HAP-1 (cell line): ENCODE results near the gene TFCP2L1.

Experiments
- DNase-seq, 2 experiments: peaks; one replicate each; pipeline ENCODE4 v3.0.0-alpha.2; 2016 to 2020; ENCODE audit warnings: low spot score in 2 of 2
- H3K27me3 ChIP-seq: fragments of 250-450 bp; sonication (Bioruptor Pico); 2 replicates; pipeline ENCODE4 v1.5.1; 2020; ENCODE audit warnings: low read depth, mild to moderate bottlenecking, moderate library complexity
- H3K36me3 ChIP-seq: fragments of 250-450 bp; sonication (Bioruptor Pico); replicated peaks from 2 replicates; pipeline ENCODE4 v1.5.1; 2020; ENCODE audit warnings: mild to moderate bottlenecking
- H3K4me1 ChIP-seq: fragments of 250-450 bp; sonication (Bioruptor Pico); 2 replicates; pipeline ENCODE4 v1.5.1; 2020; ENCODE audit warnings: mild to moderate bottlenecking
- H3K4me3 ChIP-seq: fragments of 250-450 bp; sonication (Bioruptor Pico); 2 replicates; pipeline ENCODE4 v1.5.1; 2020; ENCODE audit warnings: mild to moderate bottlenecking, moderate library complexity
- H3K9me3 ChIP-seq: fragments of 250-450 bp; sonication (Bioruptor Pico); 2 replicates; pipeline ENCODE4 v1.5.1; 2020; ENCODE audit warnings: mild to moderate bottlenecking, moderate library complexity
- in situ Hi-C: fragments of 300-500 bp; cut with MboI; formaldehyde crosslinking; loops from 3 replicates; pipeline ENCODE4 v1.14.3; 2020; ENCODE audit warnings: low sequenced_read_pairs, inconsistent platforms, mixed read lengths

The TFCP2L1 gene

DNA sequence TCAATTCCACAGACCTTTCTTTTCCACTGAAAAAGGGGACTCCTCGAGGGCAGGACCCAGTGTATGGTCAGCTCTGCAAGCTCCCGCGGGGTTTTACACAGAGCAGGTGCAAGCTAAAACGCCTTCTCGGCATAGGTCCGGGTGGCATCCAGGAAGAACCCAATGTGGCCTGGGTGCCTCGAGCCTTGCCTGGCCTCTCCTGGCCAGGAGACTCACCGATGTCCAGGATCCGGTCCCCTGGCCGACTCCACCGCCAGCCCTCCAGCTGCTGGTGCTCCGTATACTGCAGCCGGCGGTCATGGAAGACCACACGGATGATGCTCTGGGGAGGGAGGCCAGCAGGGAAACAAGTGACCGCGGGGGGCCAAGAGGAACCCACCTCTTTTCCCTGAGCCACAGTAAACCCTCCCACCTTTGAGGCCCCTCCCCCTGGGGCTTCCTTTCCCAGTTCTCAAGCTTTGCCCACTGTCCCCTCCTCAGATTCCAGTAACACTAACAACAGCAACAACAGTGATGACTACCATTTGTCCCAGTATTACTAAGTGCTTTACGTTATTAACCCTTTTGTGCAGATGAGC is 36.1 kb downstream of the TFCP2L1 start:
- in situ Hi-C loops, result no loop called here
- no peaks in the 10 kb centered on the region for H3K4me1 ChIP-seq
- H3K4me3 ChIP-seq, result no peak overlapping the region
- no peaks in the 10 kb centered on the region for H3K9me3 ChIP-seq
- no peaks in the 10 kb centered on the region for H3K27me3 ChIP-seq
- no peak for DNase-seq
- no peaks in the 10 kb centered on the region for H3K36me3 ChIP-seq

DNA sequence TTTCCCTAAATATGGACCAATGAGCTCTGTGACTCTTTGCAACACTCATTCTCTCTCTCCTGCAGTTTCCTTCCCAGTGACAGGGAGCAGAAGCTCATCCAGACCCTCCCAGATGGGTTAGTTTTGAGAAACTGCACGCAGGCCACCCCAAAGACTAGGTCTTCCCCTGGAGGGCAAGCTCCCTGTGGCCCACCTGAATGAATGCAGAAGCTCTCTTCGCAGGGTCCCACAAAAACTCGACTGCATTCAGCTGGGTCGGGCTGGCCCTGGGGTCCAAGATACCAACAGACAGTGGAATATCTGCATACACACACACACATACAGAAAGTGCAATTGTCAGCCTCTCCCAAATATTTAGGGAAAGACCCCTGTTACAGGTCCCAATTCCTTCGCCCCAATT is 37.0 kb downstream of the TFCP2L1 start:
- no peaks in the 10 kb centered on the region for H3K4me1 ChIP-seq
- no peaks in the 10 kb centered on the region for H3K9me3 ChIP-seq
- in situ Hi-C loops, result no loop called here
- H3K4me3 ChIP-seq, result no peak overlapping the region
- DNase-seq, result no peak
- H3K27me3 ChIP-seq, result no peaks in the 10 kb centered on the region
- H3K36me3 ChIP-seq, result no peaks in the 10 kb centered on the region

DNA sequence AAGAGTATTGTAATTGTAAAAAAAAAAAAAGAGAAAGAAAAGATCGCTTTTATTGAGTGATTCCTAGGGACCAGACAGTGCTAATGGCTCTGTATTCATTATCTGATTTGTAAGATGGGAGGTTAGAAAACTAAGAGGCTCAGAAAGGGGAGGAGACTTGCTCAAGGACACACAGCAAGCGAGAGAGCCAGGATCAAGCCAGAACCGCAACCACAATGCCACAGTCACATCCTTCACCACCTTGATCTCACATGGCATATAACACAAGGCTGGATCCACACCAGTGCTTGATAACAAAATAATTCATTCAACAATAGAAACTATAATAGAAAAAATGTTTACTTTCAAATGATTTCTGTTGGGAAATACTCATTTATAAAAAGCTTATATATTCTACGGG is 37.5 kb downstream of the TFCP2L1 start:
- H3K9me3 ChIP-seq, result no peaks in the 10 kb centered on the region
- DNase-seq, result no peak
- no peaks in the 10 kb centered on the region for H3K36me3 ChIP-seq
- H3K4me3 ChIP-seq, result no peak overlapping the region
- H3K4me1 ChIP-seq, result no peaks in the 10 kb centered on the region
- in situ Hi-C loops, result no loop called here
- H3K27me3 ChIP-seq, result no peaks in the 10 kb centered on the region

GRCh38 chr2:121246704-121247255 is 38.2 kb downstream of the TFCP2L1 start:
- H3K4me3 ChIP-seq, result no peak overlapping the region
- H3K36me3 ChIP-seq, result no peaks in the 10 kb centered on the region
- in situ Hi-C loops, result no loop called here
- no peaks in the 10 kb centered on the region for H3K27me3 ChIP-seq
- no peaks in the 10 kb centered on the region for H3K4me1 ChIP-seq
- no peak for DNase-seq
- no peaks in the 10 kb centered on the region for H3K9me3 ChIP-seq

- DNase-seq, result no peak
- Histone ChIP-seq H3K4me3 (no peak overlapping the region), H3K9me3 (no peaks in the 10 kb centered on the region), H3K4me1 (no peaks in the 10 kb centered on the region), H3K36me3 (no peaks in the 10 kb centered on the region), H3K27me3 (no peaks in the 10 kb centered on the region)
- in situ Hi-C loops, result no loop called here
These were observed 39.1 kb downstream of the TFCP2L1 start for GRCh38 chr2:121245913-121246312.

- H3K9me3 ChIP-seq, result no peaks in the 10 kb centered on the region
- DNase-seq, result no peak
- H3K4me3 ChIP-seq, result no peak overlapping the region
- no peaks in the 10 kb centered on the region for H3K4me1 ChIP-seq
- in situ Hi-C loops, result no loop called here
- H3K27me3 ChIP-seq, result no peaks in the 10 kb centered on the region
- no peaks in the 10 kb centered on the region for H3K36me3 ChIP-seq
These were observed 39.7 kb downstream of the TFCP2L1 start for GRCh38 chr2:121245120-121245820.

GRCh38 chr2:121244616-121245015 is 40.4 kb downstream of the TFCP2L1 start:
- in situ Hi-C loops, result no loop called here
- no peaks in the 10 kb centered on the region for H3K9me3 ChIP-seq
- H3K4me3 ChIP-seq, result no peak overlapping the region
- no peaks in the 10 kb centered on the region for H3K4me1 ChIP-seq
- H3K27me3 ChIP-seq, result no peaks in the 10 kb centered on the region
- H3K36me3 ChIP-seq, result no peaks in the 10 kb centered on the region; the same call in 1 of the 2 replicates
- no peak for DNase-seq

DNA sequence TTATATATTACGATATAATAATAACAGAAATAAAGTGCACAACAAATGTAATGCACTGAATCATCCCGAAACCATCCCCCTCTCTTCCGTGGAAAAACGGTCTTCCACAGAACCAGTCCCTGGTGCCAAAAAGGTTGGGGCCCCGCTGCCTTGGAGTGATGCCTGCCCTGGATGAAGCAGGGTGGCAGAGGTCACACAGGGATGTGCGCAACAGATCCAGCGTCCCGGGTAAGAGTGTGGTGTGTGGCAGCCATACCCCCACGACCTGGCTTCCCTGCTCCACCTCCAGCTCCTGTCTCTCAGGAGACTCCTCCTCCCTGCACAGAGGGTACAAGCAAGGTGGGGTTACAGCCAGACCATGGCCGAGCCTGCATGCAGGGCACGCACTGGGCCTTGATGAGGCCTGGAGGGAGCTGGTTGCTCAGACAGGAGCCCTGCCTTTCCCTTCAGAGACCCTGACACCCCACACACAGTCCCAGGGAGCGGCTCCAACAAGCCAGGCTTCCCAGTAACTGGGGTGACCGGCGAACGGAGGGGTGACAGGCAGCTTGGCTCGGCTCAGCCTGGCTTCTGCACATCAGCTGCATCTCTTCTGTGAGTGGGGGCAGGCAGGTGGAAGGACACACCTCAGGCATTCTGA is 41.1 kb downstream of the TFCP2L1 start:
- Histone ChIP-seq H3K36me3 (no peaks in the 10 kb centered on the region; the same call in 1 of the 2 replicates), H3K27me3 (no peaks in the 10 kb centered on the region), H3K4me1 (no peaks in the 10 kb centered on the region), H3K4me3 (no peak overlapping the region), H3K9me3 (no peaks in the 10 kb centered on the region)
- in situ Hi-C loops, result no loop called here
- DNase-seq, result no peak

DNA sequence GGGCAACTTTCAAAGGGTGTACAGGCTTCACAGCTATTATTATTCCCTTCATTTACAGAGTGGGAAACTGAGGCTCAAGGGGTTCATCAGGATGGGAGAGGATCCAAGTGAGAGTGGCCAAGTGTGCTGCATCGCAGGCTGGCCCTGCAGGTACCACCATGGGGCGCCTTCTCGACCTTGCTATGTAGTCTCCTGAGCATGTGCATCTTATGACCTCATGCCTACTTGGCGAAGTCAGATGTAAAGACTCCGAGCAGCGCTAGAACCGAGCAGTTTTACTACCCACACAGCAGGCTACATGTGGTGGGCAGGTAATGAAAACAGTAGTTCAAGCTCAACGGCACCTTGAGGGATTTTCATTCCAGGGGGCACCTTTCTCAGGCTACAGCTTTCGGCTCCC is 42.0 kb downstream of the TFCP2L1 start:
- DNase-seq, result no peak
- in situ Hi-C loops, result no loop called here
- no peaks in the 10 kb centered on the region for H3K4me1 ChIP-seq
- H3K27me3 ChIP-seq, result no peaks in the 10 kb centered on the region
- no peaks in the 10 kb centered on the region; the same call in 1 of the 2 replicates for H3K36me3 ChIP-seq
- no peaks in the 10 kb centered on the region for H3K9me3 ChIP-seq
- no peak overlapping the region for H3K4me3 ChIP-seq

GRCh38 chr2:121242175-121242875 is 42.7 kb downstream of the TFCP2L1 start:
- Histone ChIP-seq H3K4me1 (no peaks in the 10 kb centered on the region), H3K36me3 (no peaks in the 10 kb centered on the region; the same call in 1 of the 2 replicates), H3K4me3 (no peak overlapping the region), H3K9me3 (no peaks in the 10 kb centered on the region), H3K27me3 (no peaks in the 10 kb centered on the region)
- DNase-seq, result no peak
- in situ Hi-C loops, result no loop called here

DNA sequence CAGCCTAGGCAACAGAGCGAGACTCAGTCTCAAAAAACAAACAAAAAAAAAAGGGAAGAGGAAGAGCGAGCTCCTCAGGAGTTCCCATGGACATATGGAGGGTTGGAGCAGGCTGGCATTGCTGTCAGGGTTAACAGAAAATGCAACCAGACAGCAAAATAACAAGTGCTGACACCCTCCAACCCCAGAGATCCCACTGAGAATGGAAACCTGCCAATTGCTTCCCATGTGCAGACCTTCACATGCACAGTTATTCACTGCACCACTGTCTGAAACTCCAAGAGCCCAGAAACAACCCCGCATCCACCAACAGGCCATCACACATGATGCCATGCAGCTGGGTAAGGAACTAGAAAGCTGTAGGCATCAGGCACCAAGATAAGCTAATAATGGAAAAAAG is 43.5 kb downstream of the TFCP2L1 start:
- in situ Hi-C loops, result no loop called here
- Histone ChIP-seq H3K27me3 (no peaks in the 10 kb centered on the region), H3K4me3 (no peak overlapping the region), H3K9me3 (no peaks in the 10 kb centered on the region), H3K36me3 (peaks cover 5% of the 10 kb centered on the region), H3K4me1 (no peaks in the 10 kb centered on the region)
- DNase-seq, result no peak

DNA sequence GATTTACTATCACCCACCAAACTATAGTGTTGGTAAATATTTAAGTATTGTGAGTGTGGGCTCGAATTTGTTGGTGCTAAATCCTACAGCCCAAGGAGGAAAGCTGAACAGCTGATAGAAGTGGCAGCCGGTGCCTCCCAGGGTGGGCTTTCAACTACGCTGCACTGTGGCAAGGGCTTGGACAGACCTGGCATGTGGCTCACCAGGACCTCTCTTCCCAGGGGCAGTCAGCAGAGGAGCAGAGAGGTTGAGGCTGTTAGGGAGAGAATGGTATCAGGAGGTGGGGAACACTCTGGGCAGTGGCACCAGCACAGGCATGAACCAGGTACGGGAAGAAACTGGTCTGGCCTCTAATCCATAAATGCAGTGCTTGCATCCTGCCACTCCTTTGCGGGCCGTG is 44.6 kb downstream of the TFCP2L1 start:
- no peaks in the 10 kb centered on the region for H3K27me3 ChIP-seq
- in situ Hi-C loops, result no loop called here
- no peaks in the 10 kb centered on the region for H3K9me3 ChIP-seq
- no peak for DNase-seq
- peaks cover 5% of the 10 kb centered on the region for H3K36me3 ChIP-seq
- H3K4me1 ChIP-seq, result no peaks in the 10 kb centered on the region
- H3K4me3 ChIP-seq, result no peak overlapping the region

- in situ Hi-C loops, result no loop called here
- Histone ChIP-seq H3K4me3 (no peak overlapping the region), H3K36me3 (peaks cover 5% of the 10 kb centered on the region), H3K9me3 (no peaks in the 10 kb centered on the region), H3K4me1 (no peaks in the 10 kb centered on the region), H3K27me3 (no peaks in the 10 kb centered on the region)
- DNase-seq, result no peak
These were observed 45.0 kb downstream of the TFCP2L1 start for GRCh38 chr2:121239969-121240368.

DNA sequence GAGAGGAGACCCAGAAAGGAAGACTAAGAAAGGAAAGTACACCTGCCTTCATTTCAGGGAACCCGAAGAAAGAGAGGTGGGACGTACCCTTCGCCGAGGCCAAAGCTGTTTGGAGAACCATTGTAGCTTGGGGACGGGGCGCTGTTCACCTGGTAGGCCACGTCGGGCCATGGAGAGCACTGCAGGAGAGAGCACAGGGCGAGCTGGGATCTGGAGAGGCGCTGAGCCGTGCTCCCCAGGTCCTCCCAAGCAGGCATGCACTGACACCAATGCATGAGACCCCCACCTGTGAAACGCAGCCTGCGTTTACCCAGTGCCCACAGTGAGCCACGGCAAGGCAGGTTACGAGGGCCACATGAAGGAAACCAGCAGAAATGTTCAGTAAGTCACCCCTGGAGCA is 45.5 kb downstream of the TFCP2L1 start:
- in situ Hi-C loops, result no loop called here
- H3K36me3 ChIP-seq, result peaks cover 5% of the 10 kb centered on the region
- H3K4me1 ChIP-seq, result no peaks in the 10 kb centered on the region
- H3K9me3 ChIP-seq, result no peaks in the 10 kb centered on the region
- no peaks in the 10 kb centered on the region for H3K27me3 ChIP-seq
- no peak overlapping the region for H3K4me3 ChIP-seq
- no peak for DNase-seq
